Naive thymus-derived CD4-positive, alpha-beta T cell (primary cell): Measurements from ENCODE around the gene SYNC. TPM values are rescaled to one million over a fixed set of nuclear protein-coding genes. Genes with fewer than 3 reads are reported as not detected.

ENCODE experiments used
- ATAC-seq: fragments of 150-1000 bp; cut with Tn5 transposase; 2 replicates; pipeline ENCODE4 v1.10.0; 2021; ENCODE audit warnings: mild to moderate bottlenecking, moderate library complexity
- CTCF ChIA-PET: fragments of 350-600 bp; sonication (Branson Sonifier 250); formaldehyde crosslinking; loops from one replicate; lab custom pipeline; 2021; ENCODE audit warnings: antibody characterized with exemption; lab: Charles Lee
- POLR2A ChIA-PET: fragments of 350-600 bp; sonication (Branson Sonifier 250); formaldehyde crosslinking; loops from one replicate; lab custom pipeline; 2021; ENCODE audit warnings: antibody characterized with exemption, inconsistent platforms; lab: Charles Lee
- DNase-seq, 9 donors: peaks; one replicate each; pipeline versions ENCODE4 v3.0.0 to v3.0.0-alpha.2; 2020 to 2022; ENCODE audit warnings: mixed read lengths in 1 of 9
- H3K27ac ChIP-seq: one replicate; pipeline ENCODE4 v1.7.0; 2013; ENCODE audit warnings: mild to moderate bottlenecking, low read depth, low read length, moderate library complexity
- H3K27me3 ChIP-seq, 2 donors: one replicate each; pipeline ENCODE4 v1.7.0; 2013; ENCODE audit warnings: low read length in 2 of 2, mild to moderate bottlenecking in 2 of 2, moderate library complexity in 2 of 2; ENCODE audit not compliant: control insufficient read depth in 2 of 2, insufficient read depth in 2 of 2
- H3K36me3 ChIP-seq, 3 experiments: 1 replicate in 2 of 3; 2 replicates in 1 of 3; pipeline ENCODE4 v1.7.0; 2013; ENCODE audit warnings: low read length in 3 of 3, mild to moderate bottlenecking in 3 of 3, moderate library complexity in 1 of 3; ENCODE audit not compliant: insufficient read depth in 3 of 3, control insufficient read depth in 2 of 3
- H3K4me1 ChIP-seq, 2 donors: one replicate each; pipeline ENCODE4 v1.7.0; 2013; ENCODE audit warnings: low read length in 2 of 2, mild to moderate bottlenecking in 2 of 2, moderate library complexity in 1 of 2; ENCODE audit not compliant: control insufficient read depth in 2 of 2, insufficient read depth in 2 of 2
- H3K4me3 ChIP-seq: 2 replicates; pipeline ENCODE4 v1.7.0; 2013; ENCODE audit warnings: mild to moderate bottlenecking, low read length
- H3K9me3 ChIP-seq, 3 experiments: 1 replicate in 2 of 3; 2 replicates in 1 of 3; pipeline ENCODE4 v1.7.0; 2013; ENCODE audit warnings: low read length in 3 of 3; ENCODE audit not compliant: control insufficient read depth in 2 of 3
- H3K27ac Mint-ChIP-seq, 9 donors: one replicate each; pipeline ENCODE4 v1.8.0; 2020 to 2022; ENCODE audit warnings: mixed read lengths in 9 of 9, mild to moderate bottlenecking in 8 of 9, moderate library complexity in 5 of 9, inconsistent platforms in 2 of 9
- H3K27me3 Mint-ChIP-seq, 5 donors: one replicate each; pipeline ENCODE4 v1.8.0; 2021 to 2022; ENCODE audit warnings: mixed read lengths in 5 of 5, mild to moderate bottlenecking in 1 of 5
- H3K36me3 Mint-ChIP-seq, 5 donors: one replicate each; pipeline ENCODE4 v1.8.0; 2020 to 2022; ENCODE audit warnings: mixed read lengths in 5 of 5, mild to moderate bottlenecking in 3 of 5, inconsistent platforms in 1 of 5
- H3K4me1 Mint-ChIP-seq, 7 donors: one replicate each; pipeline ENCODE4 v1.8.0; 2020 to 2022; ENCODE audit warnings: mixed read lengths in 7 of 7, mild to moderate bottlenecking in 3 of 7, inconsistent platforms in 1 of 7
- H3K4me3 Mint-ChIP-seq, 10 donors: one replicate each; pipeline ENCODE4 v1.8.0; 2020 to 2022; ENCODE audit warnings: mild to moderate bottlenecking in 10 of 10, mixed read lengths in 10 of 10, moderate library complexity in 6 of 10, inconsistent platforms in 2 of 10
- H3K9me3 Mint-ChIP-seq, 11 donors: one replicate each; pipeline ENCODE4 v1.8.0; 2020 to 2022; ENCODE audit warnings: mixed read lengths in 11 of 11, mild to moderate bottlenecking in 4 of 11, inconsistent platforms in 1 of 11, moderate library complexity in 1 of 11
- intact Hi-C, 2 donors: fragments of 100-400 bp; cut with micrococcal nuclease; formaldehyde crosslinking; loops; one replicate each; pipeline ENCODE4 v1.15.1; 2023
- polyA plus RNA-seq, 2 donors: library from polyadenylated mRNA; unstranded; fragments of 300-500 nt; fragmentation: Illumina TruSeq; gene quantifications; one replicate each; pipeline ENCODE4 v1.2.3, GENCODE V29; 2021
- total RNA-seq, 6 experiments: library from RNA in 5 of 6; stranded (reverse) in 5 of 6; gene quantifications; 1 replicate in 5 of 6; 2 replicates in 1 of 6; pipeline ENCODE4 v1.2.3 and lab custom pipeline; 2021 to 2026

The SYNC gene
- total and polyA plus RNA-seq, 7 experiments from 2014 or later, result not detected

GRCh38 chr1:32725615-32725982 is 23.0 kb upstream of the SYNC start:
- H3K36me3 ChIP-seq, result no peaks in the 10 kb centered on the region
- H3K36me3 Mint-ChIP-seq, result peaks cover 0 to 1% (median 0%) of the 10 kb centered on the region in 5 donors
- no peak overlapping the region for H3K27ac ChIP-seq
- no peak for DNase-seq
- peak overlapping the region in 1 of 10 donors; percentile 33 for H3K4me3 Mint-ChIP-seq
- H3K27me3 Mint-ChIP-seq, result peaks cover 0 to 19% (median 7%) of the 10 kb centered on the region in 5 donors
- H3K9me3 Mint-ChIP-seq, result peaks cover 0 to 2% (median 0%) of the 10 kb centered on the region in 11 donors
- H3K4me1 ChIP-seq, result no peaks in the 10 kb centered on the region
- ChIA-PET CTCF (interaction anchor here (1.1 kb wide), 1 partner anchor 15 kb away, joined by 3 read pairs; no protein-coding TSS in a partner anchor), POLR2A (no interaction called here)
- no peak overlapping the region for H3K27ac Mint-ChIP-seq
- H3K4me1 Mint-ChIP-seq, result peaks cover 0 to 17% (median 6%) of the 10 kb centered on the region in 7 donors
- intact Hi-C loops, result no loop called here
- H3K4me3 ChIP-seq, result no peak overlapping the region
- no peaks in the 10 kb centered on the region for H3K9me3 ChIP-seq
- H3K27me3 ChIP-seq, result no peaks in the 10 kb centered on the region
- no peak for ATAC-seq

- peaks cover 0 to 18% (median 7%) of the 10 kb centered on the region in 5 donors for H3K27me3 Mint-ChIP-seq
- peaks cover 0 to 2% (median 0%) of the 10 kb centered on the region in 11 donors for H3K9me3 Mint-ChIP-seq
- Histone ChIP-seq H3K36me3 (no peaks in the 10 kb centered on the region), H3K27me3 (no peaks in the 10 kb centered on the region), H3K27ac (no peak overlapping the region), H3K4me1 (no peaks in the 10 kb centered on the region), H3K9me3 (no peaks in the 10 kb centered on the region), H3K4me3 (no peak overlapping the region)
- intact Hi-C loops, result no loop called here
- CTCF ChIA-PET, result interaction anchor here (0.6 kb wide), 1 partner anchor 49 kb away, joined by 4 read pairs; no protein-coding TSS in a partner anchor
- peak overlapping the region in 1 of 10 donors; percentile 33 for H3K4me3 Mint-ChIP-seq
- DNase-seq, result peak in 1 of 9 donors; percentile 40
- peak overlapping the region in 2 of 9 donors; percentile 41 to 79 for H3K27ac Mint-ChIP-seq
- ATAC-seq, result peak; percentile 69
- POLR2A ChIA-PET, result no interaction called here
- H3K4me1 Mint-ChIP-seq, result peaks cover 0 to 14% (median 6%) of the 10 kb centered on the region in 7 donors
- peaks cover 0 to 1% (median 0%) of the 10 kb centered on the region in 5 donors for H3K36me3 Mint-ChIP-seq
Observed at GRCh38 chr1:32724678-32725614, 22.4 kb upstream of the SYNC start.

- Mint-ChIP-seq H3K27ac (no peak overlapping the region), H3K36me3 (no peaks in the 10 kb centered on the region), H3K4me1 (peaks cover 0 to 15% (median 11%) of the 10 kb centered on the region in 7 donors), H3K4me3 (no peak overlapping the region), H3K27me3 (peaks cover 0 to 15% (median 7%) of the 10 kb centered on the region in 5 donors), H3K9me3 (no peaks in the 10 kb centered on the region)
- Histone ChIP-seq H3K4me1 (peaks cover 0 to 5% of the 10 kb centered on the region in 2 donors), H3K27ac (no peak overlapping the region), H3K4me3 (no peak overlapping the region), H3K27me3 (no peaks in the 10 kb centered on the region), H3K36me3 (no peaks in the 10 kb centered on the region), H3K9me3 (no peaks in the 10 kb centered on the region)
- ATAC-seq, result no peak
- intact Hi-C loops, result loop anchor here in 1 of 2 donors (5.0 to 10.0 kb wide), 2 partner anchors 33 to 365 kb away; partner anchors contain the start of gene AZIN2
- DNase-seq, result no peak
- ChIA-PET POLR2A (no interaction called here), CTCF (no interaction called here)
Observed at GRCh38 chr1:32719681-32720275, 17.2 kb upstream of the SYNC start.

DNA sequence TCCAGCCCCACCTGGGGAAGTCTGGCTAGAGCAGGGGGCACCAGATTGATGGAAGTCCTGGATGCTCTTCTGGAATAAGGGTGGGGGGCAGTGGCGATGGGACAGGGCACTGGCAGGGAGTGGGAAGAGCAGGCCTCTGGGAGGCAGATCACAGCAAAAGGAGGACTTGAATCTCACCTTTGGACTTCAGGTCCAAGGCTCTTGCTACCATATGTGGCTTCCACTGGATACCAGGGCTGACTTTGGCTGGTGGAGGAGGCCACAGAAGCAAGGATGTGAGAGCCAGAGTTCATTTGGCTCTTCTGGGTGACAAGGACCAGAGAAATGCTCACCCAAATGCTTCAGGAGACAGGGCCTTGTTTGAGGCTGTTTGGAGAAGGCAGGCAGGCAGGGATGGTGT is 16.0 kb upstream of the SYNC start:
- POLR2A ChIA-PET, result no interaction called here
- no peak overlapping the region for H3K27ac ChIP-seq
- no peaks in the 10 kb centered on the region for H3K36me3 Mint-ChIP-seq
- ATAC-seq (no peak), DNase-seq (no peak)
- H3K4me1 Mint-ChIP-seq, result peaks cover 0 to 15% (median 9%) of the 10 kb centered on the region in 7 donors
- no peak overlapping the region for H3K27ac Mint-ChIP-seq
- no peaks in the 10 kb centered on the region for H3K9me3 ChIP-seq
- H3K4me3 ChIP-seq, result no peak overlapping the region
- no peaks in the 10 kb centered on the region for H3K27me3 ChIP-seq
- no peaks in the 10 kb centered on the region for H3K36me3 ChIP-seq
- H3K27me3 Mint-ChIP-seq, result peaks cover 0 to 15% (median 7%) of the 10 kb centered on the region in 5 donors
- H3K4me3 Mint-ChIP-seq, result no peak overlapping the region
- intact Hi-C loops, result loop anchor here in 1 of 2 donors (5.0 to 10.0 kb wide), 2 partner anchors 34 to 366 kb away; partner anchors contain the start of gene AZIN2
- CTCF ChIA-PET, result interaction anchor here (0.9 kb wide), 1 partner anchor 54 kb away, joined by 3 read pairs; no protein-coding TSS in a partner anchor
- no peaks in the 10 kb centered on the region for H3K9me3 Mint-ChIP-seq
- H3K4me1 ChIP-seq, result peaks cover 0 to 5% of the 10 kb centered on the region in 2 donors

GRCh38 chr1:32718036-32718435 is 15.5 kb upstream of the SYNC start:
- POLR2A ChIA-PET, result interaction anchor here (0.7 kb wide), 1 partner anchor 60 kb away, joined by 3 read pairs; no protein-coding TSS in a partner anchor
- H3K27ac ChIP-seq, result no peak overlapping the region
- ATAC-seq, result no peak
- H3K36me3 Mint-ChIP-seq, result no peaks in the 10 kb centered on the region
- no peak overlapping the region for H3K27ac Mint-ChIP-seq
- peaks cover 0 to 15% (median 9%) of the 10 kb centered on the region in 7 donors for H3K4me1 Mint-ChIP-seq
- peaks cover 0 to 5% of the 10 kb centered on the region in 2 donors for H3K4me1 ChIP-seq
- CTCF ChIA-PET, result no interaction called here
- H3K36me3 ChIP-seq, result no peaks in the 10 kb centered on the region
- no peaks in the 10 kb centered on the region for H3K9me3 Mint-ChIP-seq
- peaks cover 0 to 15% (median 7%) of the 10 kb centered on the region in 5 donors for H3K27me3 Mint-ChIP-seq
- no peak overlapping the region for H3K4me3 Mint-ChIP-seq
- H3K27me3 ChIP-seq, result no peaks in the 10 kb centered on the region
- intact Hi-C loops, result loop anchor here in 1 of 2 donors (5.0 to 10.0 kb wide), 2 partner anchors 34 to 367 kb away; partner anchors contain the start of gene AZIN2
- no peaks in the 10 kb centered on the region for H3K9me3 ChIP-seq
- DNase-seq, result no peak
- no peak overlapping the region for H3K4me3 ChIP-seq

DNA sequence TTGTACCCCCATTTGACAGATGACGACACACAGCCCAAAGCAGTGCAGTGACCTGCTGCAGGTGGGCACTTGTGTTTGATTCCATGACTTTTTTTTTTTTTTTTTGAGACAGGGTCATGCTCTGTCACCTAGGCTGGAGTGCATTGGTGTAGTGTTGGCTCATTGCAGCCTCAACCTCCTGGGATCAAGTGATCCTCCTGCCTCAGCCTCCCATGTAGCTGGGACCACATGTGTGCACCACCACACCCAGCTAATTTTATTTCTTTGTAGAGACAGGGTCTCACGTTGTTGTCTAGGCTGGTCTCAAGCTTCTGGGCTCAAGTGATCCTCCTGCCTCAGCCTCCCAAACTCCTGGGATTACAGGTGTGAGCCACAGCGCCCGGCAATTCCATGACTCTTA is 14.9 kb upstream of the SYNC start:
- Mint-ChIP-seq H3K4me1 (peaks cover 0 to 15% (median 9%) of the 10 kb centered on the region in 7 donors), H3K27ac (no peak overlapping the region), H3K27me3 (peaks cover 0 to 14% (median 6%) of the 10 kb centered on the region in 5 donors), H3K36me3 (no peaks in the 10 kb centered on the region), H3K4me3 (no peak overlapping the region), H3K9me3 (peaks cover 0 to 2% (median 0%) of the 10 kb centered on the region in 11 donors)
- Histone ChIP-seq H3K27ac (no peak overlapping the region), H3K36me3 (no peaks in the 10 kb centered on the region), H3K4me1 (peaks cover 0 to 5% of the 10 kb centered on the region in 2 donors), H3K9me3 (no peaks in the 10 kb centered on the region), H3K27me3 (no peaks in the 10 kb centered on the region), H3K4me3 (no peak overlapping the region)
- no peak for DNase-seq
- no peak for ATAC-seq
- intact Hi-C loops, result loop anchor here in 1 of 2 donors (5.0 to 10.0 kb wide), 2 partner anchors 35 to 367 kb away; partner anchors contain the start of gene AZIN2
- ChIA-PET CTCF (interaction anchor here (2.8 kb wide), 1 partner anchor 55 kb away, joined by 14 read pairs; no protein-coding TSS in a partner anchor), POLR2A (interaction anchor here (0.7 kb wide), 1 partner anchor 60 kb away, joined by 3 read pairs; no protein-coding TSS in a partner anchor)
